Sigmoid colon (tissue), 3 donors: Measurements from ENCODE around the gene LRP1.

ENCODE experiments used
- POLR2A ChIP-seq, 2 donors: fragments of 450-650 bp; IDR thresholded peaks; one replicate each; pipeline ENCODE4 v1.6.1; 2016; ENCODE audit warnings: antibody characterized with exemption in 2 of 2, mild to moderate bottlenecking in 2 of 2, moderate library complexity in 2 of 2
- TF ChIP-seq, protein P1 (sequence below), 4 experiments: fragments of 450-650 bp in 3 of 4; fragments of 200-600 bp in 1 of 4; IDR thresholded peaks; one replicate each; pipeline ENCODE4 v1.5.1; 2016 to 2019; ENCODE audit warnings: antibody characterized with exemption in 4 of 4, mild to moderate bottlenecking in 3 of 4, moderate library complexity in 2 of 4

DNA sequence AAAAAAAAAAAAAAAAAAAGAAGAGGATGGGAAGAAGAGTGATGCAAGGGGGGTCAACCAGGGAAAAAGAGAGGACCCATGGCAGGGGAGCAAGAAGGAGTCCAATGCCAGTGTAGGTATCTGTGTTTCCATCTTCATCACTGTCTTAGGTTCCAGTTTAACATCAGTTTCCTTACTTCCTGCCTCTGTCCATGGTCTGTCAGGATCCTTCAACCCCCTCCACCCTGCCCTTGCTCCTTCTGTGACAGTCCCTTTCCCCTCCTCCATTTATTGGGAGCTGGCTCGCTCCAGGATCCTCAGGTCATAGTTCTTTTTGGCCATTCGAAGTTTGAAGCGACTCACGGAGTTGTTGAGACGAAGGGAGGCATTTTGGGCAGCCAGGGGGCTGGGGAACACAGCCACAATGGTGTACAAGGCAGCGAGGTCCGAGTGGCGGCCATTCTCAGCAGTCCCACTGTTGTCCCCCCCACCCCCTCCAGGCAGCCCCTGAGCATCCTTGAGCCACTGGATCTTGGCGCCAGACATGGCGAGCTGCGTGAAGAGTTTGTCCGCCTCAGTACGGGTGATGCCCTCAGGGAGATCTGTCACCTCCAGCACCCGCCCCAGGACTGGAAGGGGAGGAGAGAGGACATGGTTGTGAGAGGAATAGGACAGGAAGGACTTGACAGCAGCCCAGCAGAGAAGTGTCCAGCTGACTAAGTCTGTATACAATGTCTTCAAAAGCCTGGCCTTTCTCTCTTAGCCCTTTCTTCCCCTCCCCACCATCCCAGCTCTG is 126.4 kb downstream of the LRP1 start:
- TF ChIP-seq, protein P1, sequence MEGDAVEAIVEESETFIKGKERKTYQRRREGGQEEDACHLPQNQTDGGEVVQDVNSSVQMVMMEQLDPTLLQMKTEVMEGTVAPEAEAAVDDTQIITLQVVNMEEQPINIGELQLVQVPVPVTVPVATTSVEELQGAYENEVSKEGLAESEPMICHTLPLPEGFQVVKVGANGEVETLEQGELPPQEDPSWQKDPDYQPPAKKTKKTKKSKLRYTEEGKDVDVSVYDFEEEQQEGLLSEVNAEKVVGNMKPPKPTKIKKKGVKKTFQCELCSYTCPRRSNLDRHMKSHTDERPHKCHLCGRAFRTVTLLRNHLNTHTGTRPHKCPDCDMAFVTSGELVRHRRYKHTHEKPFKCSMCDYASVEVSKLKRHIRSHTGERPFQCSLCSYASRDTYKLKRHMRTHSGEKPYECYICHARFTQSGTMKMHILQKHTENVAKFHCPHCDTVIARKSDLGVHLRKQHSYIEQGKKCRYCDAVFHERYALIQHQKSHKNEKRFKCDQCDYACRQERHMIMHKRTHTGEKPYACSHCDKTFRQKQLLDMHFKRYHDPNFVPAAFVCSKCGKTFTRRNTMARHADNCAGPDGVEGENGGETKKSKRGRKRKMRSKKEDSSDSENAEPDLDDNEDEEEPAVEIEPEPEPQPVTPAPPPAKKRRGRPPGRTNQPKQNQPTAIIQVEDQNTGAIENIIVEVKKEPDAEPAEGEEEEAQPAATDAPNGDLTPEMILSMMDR (IDR thresholded peaks at IDR 0.05) = no peak
- no peak for TF ChIP-seq POLR2A (IDR thresholded peaks at IDR 0.05)
